Measurements from ENCODE around the gene NKAIN1.
"Not testable (repeated sequence)": the region's sequence is repeated elsewhere in the genome, so short reads cannot be mapped to it uniquely, and the experiment has no call there.

Gene NKAIN1

GRCh38 chr1:31183126-31183525 lies 56.6 kb downstream of the NKAIN1 start:
- no peak overlapping the region for H3K4me3 ChIP-seq (ENCODE audit: low read depth, low read length)
- no peak for TF ChIP-seq CTCF (IDR thresholded peaks at IDR 0.05; ENCODE audit: low read depth, low read length)

- H3K4me3 ChIP-seq (ENCODE audit: low read depth, low read length): 0 out of 2 replicates have a peak overlapping the region, but pooled peaks have one; percentile 11
- peak; percentile 27; the same call in 1 of the 2 replicates for TF ChIP-seq CTCF (IDR thresholded peaks at IDR 0.05; ENCODE audit: low read depth, low read length)
Measured at GRCh38 chr1:31182352-31182751, 57.3 kb downstream of the NKAIN1 start.

GRCh38 chr1:31181515-31182343 lies 58.0 kb downstream of the NKAIN1 start:
- peak; percentile 85 for TF ChIP-seq CTCF (IDR thresholded peaks at IDR 0.05; ENCODE audit: low read depth, low read length)
- 0 out of 2 replicates have a peak overlapping the region, but pooled peaks have one; percentile 20 for H3K4me3 ChIP-seq (ENCODE audit: low read depth, low read length)

GRCh38 chr1:31180338-31180737 lies 59.3 kb downstream of the NKAIN1 start:
- no peak for TF ChIP-seq CTCF (IDR thresholded peaks at IDR 0.05; ENCODE audit: low read depth, low read length)
- no peak overlapping the region for H3K4me3 ChIP-seq (ENCODE audit: low read depth, low read length)

GRCh38 chr1:31176291-31176690 lies 63.4 kb downstream of the NKAIN1 start:
- not testable (repeated sequence) for H3K4me3 ChIP-seq (ENCODE audit: low read depth, low read length)

- no peak overlapping the region for H3K4me3 ChIP-seq (ENCODE audit: low read depth, low read length)
- no peak for TF ChIP-seq CTCF (IDR thresholded peaks at IDR 0.05; ENCODE audit: low read depth, low read length)
Measured at GRCh38 chr1:31170486-31170735, 69.3 kb downstream of the NKAIN1 start.

- no peak for TF ChIP-seq CTCF (IDR thresholded peaks at IDR 0.05; ENCODE audit: low read depth, low read length)
- H3K4me3 ChIP-seq (ENCODE audit: low read depth, low read length): no peak overlapping the region
Measured at GRCh38 chr1:31166462-31166861, 73.2 kb downstream of the NKAIN1 start.

GRCh38 chr1:31164291-31164690 lies 75.4 kb downstream of the NKAIN1 start:
- TF ChIP-seq CTCF (IDR thresholded peaks at IDR 0.05; ENCODE audit: low read depth, low read length): no peak
- H3K4me3 ChIP-seq (ENCODE audit: low read depth, low read length): no peak overlapping the region
